ENCODE results near the gene METTL25B.

DNA sequence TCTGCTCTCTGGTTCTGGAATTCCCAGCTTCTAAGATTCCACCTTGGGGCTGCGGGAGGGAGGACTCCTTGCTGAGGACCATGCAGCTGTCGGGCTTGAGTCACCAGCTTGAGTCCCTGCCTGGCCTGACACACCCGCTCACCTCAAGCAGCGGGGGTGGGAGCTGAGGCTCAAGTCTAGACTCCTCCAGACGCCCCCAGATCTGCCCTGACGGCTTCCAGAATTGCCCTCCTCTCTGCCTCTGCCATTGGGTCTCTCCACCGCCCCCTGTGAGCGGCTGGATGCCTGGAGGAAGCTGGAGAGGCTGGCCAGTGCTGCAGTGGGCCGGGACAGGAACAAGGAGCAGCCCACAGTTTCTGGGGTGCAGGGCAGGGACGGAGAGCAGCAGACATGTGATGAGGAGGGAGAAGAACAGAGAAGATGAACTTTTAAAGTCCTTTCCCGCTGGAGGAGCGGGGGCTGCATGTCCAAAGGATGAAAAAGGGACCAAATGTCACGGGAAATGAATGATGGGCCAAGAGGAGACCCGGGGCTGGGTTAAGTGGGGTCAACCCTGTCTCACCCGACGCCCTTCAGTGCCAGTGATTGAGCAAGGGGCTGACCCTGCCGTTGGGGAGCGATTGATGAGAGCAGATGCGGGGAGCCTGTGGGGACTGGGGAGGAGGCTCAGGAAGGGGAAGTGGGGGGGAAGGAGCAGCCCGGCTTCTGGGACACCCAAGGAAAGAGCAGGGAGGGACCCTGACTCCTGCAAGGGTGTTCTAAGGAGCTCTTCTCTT lies 36.4 kb upstream of the METTL25B start:
- TF ChIP-seq, protein P1, sequence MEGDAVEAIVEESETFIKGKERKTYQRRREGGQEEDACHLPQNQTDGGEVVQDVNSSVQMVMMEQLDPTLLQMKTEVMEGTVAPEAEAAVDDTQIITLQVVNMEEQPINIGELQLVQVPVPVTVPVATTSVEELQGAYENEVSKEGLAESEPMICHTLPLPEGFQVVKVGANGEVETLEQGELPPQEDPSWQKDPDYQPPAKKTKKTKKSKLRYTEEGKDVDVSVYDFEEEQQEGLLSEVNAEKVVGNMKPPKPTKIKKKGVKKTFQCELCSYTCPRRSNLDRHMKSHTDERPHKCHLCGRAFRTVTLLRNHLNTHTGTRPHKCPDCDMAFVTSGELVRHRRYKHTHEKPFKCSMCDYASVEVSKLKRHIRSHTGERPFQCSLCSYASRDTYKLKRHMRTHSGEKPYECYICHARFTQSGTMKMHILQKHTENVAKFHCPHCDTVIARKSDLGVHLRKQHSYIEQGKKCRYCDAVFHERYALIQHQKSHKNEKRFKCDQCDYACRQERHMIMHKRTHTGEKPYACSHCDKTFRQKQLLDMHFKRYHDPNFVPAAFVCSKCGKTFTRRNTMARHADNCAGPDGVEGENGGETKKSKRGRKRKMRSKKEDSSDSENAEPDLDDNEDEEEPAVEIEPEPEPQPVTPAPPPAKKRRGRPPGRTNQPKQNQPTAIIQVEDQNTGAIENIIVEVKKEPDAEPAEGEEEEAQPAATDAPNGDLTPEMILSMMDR (IDR thresholded peaks at IDR 0.05; ENCODE audit: poor library complexity, severe bottlenecking) = no peak
- TF ChIP-seq REST (IDR thresholded peaks at IDR 0.05; ENCODE audit: borderline replicate concordance) (no peak), POLR2AphosphoS5 (IDR thresholded peaks at IDR 0.05) (no peak), EZH2 (IDR thresholded peaks at IDR 0.05; ENCODE audit: borderline replicate concordance, insufficient read depth, low read length, poor library complexity, severe bottlenecking) (no peak), RAD21 (conservative IDR thresholded peaks at IDR 0.05) (no peak), TAF1 (IDR thresholded peaks at IDR 0.05; ENCODE audit: low read depth) (no peak), EP300 (conservative IDR thresholded peaks at IDR 0.05; ENCODE audit: poor library complexity, severe bottlenecking) (no peak)
